H1 (cell line): ENCODE data around the gene HAND1. TPM values are rescaled to one million over a fixed set of nuclear protein-coding genes. Genes with fewer than 3 reads are reported as not detected.

Experiments
- CTCF ChIA-PET: fragments of 300-600 bp; sonication (Branson Sonifier 250); formaldehyde crosslinking; loops from one replicate; lab custom pipeline; 2021; ENCODE audit not compliant: partially characterized antibody; lab: Charles Lee
- POLR2A ChIA-PET: fragments of 300-600 bp; sonication (Branson Sonifier 250); formaldehyde crosslinking; loops from one replicate; lab custom pipeline; 2021; ENCODE audit warnings: inconsistent platforms; ENCODE audit not compliant: partially characterized antibody; lab: Charles Lee
- DNase-seq, 2 experiments: peaks; one replicate each; pipeline versions ENCODE4 v3.0.0 to v3.0.0-alpha.2; 2010 to 2022; ENCODE audit warnings: low spot score in 2 of 2, low read depth in 1 of 2, mixed read lengths in 1 of 2
- FAIRE-seq: peaks from 2 replicates; lab custom pipeline; 2011; peaks lifted over from hg19 to GRCh38; lab: Jason Lieb, UNC
- H2AFZ ChIP-seq: 2 replicates; pipeline ENCODE4 v1.8.1; 2012; ENCODE audit warnings: low read length, inconsistent platforms
- H2AK5ac ChIP-seq: 2 replicates; pipeline ENCODE4 v1.6.1; 2013; ENCODE audit warnings: low read depth, low read length
- H2BK120ac ChIP-seq: replicated peaks from 2 replicates; pipeline ENCODE3; 2013; ENCODE audit warnings: low read depth, low read length, inconsistent platforms
- H2BK12ac ChIP-seq: 2 replicates; pipeline ENCODE4 v1.6.1; 2013; ENCODE audit warnings: low read depth, low read length
- H2BK15ac ChIP-seq: 2 replicates; pipeline ENCODE4 v1.6.1; 2013; ENCODE audit warnings: low read length
- H2BK20ac ChIP-seq: 2 replicates; pipeline ENCODE4 v1.6.1; 2013; ENCODE audit warnings: low read length
- H2BK5ac ChIP-seq: 2 replicates; pipeline ENCODE4 v1.6.1; 2013; ENCODE audit warnings: low read depth, low read length
- H3K14ac ChIP-seq: 2 replicates; pipeline ENCODE4 v1.6.1; 2013; ENCODE audit warnings: inconsistent platforms; ENCODE audit not compliant: insufficient read length
- H3K18ac ChIP-seq: 2 replicates; pipeline ENCODE4 v1.6.1; 2013; ENCODE audit warnings: low read length; ENCODE audit errors: extremely low read depth
- H3K23ac ChIP-seq: 2 replicates; pipeline ENCODE4 v1.6.1; 2013; ENCODE audit warnings: inconsistent platforms; ENCODE audit not compliant: insufficient read length
- H3K23me2 ChIP-seq: 2 replicates; pipeline ENCODE4 v1.6.1; 2013; ENCODE audit warnings: low read depth, low read length
- H3K27ac ChIP-seq: 2 replicates; pipeline ENCODE4 v1.6.1; 2011; ENCODE audit warnings: low read depth, low read length, inconsistent platforms
- H3K27me3 ChIP-seq, 4 experiments: replicated peaks in 1 of 4; 1 replicate in 1 of 4; 2 replicates in 3 of 4; pipeline versions ENCODE4 v1.6.1 to v1.8.1; 2011 to 2013; ENCODE audit warnings: low read length in 3 of 4, mild to moderate bottlenecking in 3 of 4, inconsistent platforms in 2 of 4, mixed read lengths in 2 of 4, moderate library complexity in 1 of 4; ENCODE audit not compliant: control insufficient read depth in 3 of 4, insufficient read depth in 3 of 4; ENCODE audit errors: extremely low read depth in 1 of 4
- H3K36me3 ChIP-seq, 4 experiments: 2 replicates each; pipeline versions ENCODE4 v1.6.1 to v1.8.1; 2011 to 2013; ENCODE audit warnings: mild to moderate bottlenecking in 4 of 4, low read length in 3 of 4, moderate library complexity in 2 of 4, control low read depth in 1 of 4, inconsistent platforms in 1 of 4; ENCODE audit not compliant: insufficient read depth in 4 of 4, control insufficient read depth in 2 of 4
- H3K4ac ChIP-seq: replicated peaks from 2 replicates; pipeline ENCODE3; 2013; ENCODE audit warnings: low read length, low read depth, mixed read lengths, inconsistent platforms; ENCODE audit not compliant: insufficient read length
- H3K4me1 ChIP-seq, 4 experiments: replicated peaks in 1 of 4; 1 replicate in 1 of 4; 2 replicates in 3 of 4; pipeline versions ENCODE4 v1.6.1 to v1.8.1; 2011 to 2013; ENCODE audit warnings: low read length in 3 of 4, inconsistent platforms in 2 of 4, mixed read lengths in 1 of 4; ENCODE audit not compliant: insufficient read depth in 4 of 4, control insufficient read depth in 3 of 4
- H3K4me2 ChIP-seq, 2 experiments: 2 replicates each; pipeline versions ENCODE4 v1.6.1 to v1.8.1; 2011 to 2013; ENCODE audit warnings: low read depth in 2 of 2, low read length in 2 of 2, control low read depth in 1 of 2, inconsistent platforms in 1 of 2, mild to moderate bottlenecking in 1 of 2; ENCODE audit not compliant: insufficient read depth in 1 of 2
- H3K4me3 ChIP-seq, 4 experiments: fragments of 200-600, 300-600 bp in 1 of 4; sonication (generic), shearing (Covaris generic), sonication (Bioruptor Twin) in 1 of 4; 2 replicates each; pipeline versions ENCODE4 v1.5.1 to v1.8.1; 2011 to 2016; ENCODE audit warnings: low read length in 4 of 4, low read depth in 3 of 4, control low read depth in 2 of 4, inconsistent platforms in 2 of 4, mild to moderate bottlenecking in 2 of 4, mixed read lengths in 1 of 4, moderate library complexity in 1 of 4; ENCODE audit not compliant: insufficient read depth in 2 of 4; ENCODE audit errors: extremely low read depth in 1 of 4
- H3K56ac ChIP-seq: replicated peaks from 2 replicates; pipeline ENCODE3; 2013; ENCODE audit warnings: low read depth, mild to moderate bottlenecking, mixed read lengths, low read length, inconsistent platforms; ENCODE audit not compliant: insufficient read length
- H3K79me1 ChIP-seq: 2 replicates; pipeline ENCODE4 v1.6.1; 2013; ENCODE audit warnings: low read depth, low read length, control low read depth
- H3K79me2 ChIP-seq, 2 experiments: 2 replicates each; pipeline versions ENCODE4 v1.6.1 to v1.8.1; 2012 to 2013; ENCODE audit warnings: low read length in 2 of 2, mild to moderate bottlenecking in 2 of 2, inconsistent platforms in 1 of 2; ENCODE audit not compliant: insufficient read depth in 2 of 2, control insufficient read depth in 1 of 2
- H3K9ac ChIP-seq, 4 experiments: replicated peaks in 1 of 4; 1 replicate in 1 of 4; 2 replicates in 3 of 4; pipeline versions ENCODE4 v1.6.1 to v1.8.1; 2011 to 2013; ENCODE audit warnings: low read depth in 3 of 4, low read length in 3 of 4, control low read depth in 2 of 4, mild to moderate bottlenecking in 2 of 4, moderate library complexity in 2 of 4, inconsistent platforms in 1 of 4; ENCODE audit errors: extremely low read depth in 1 of 4
- H3K9me3 ChIP-seq, 2 experiments: 2 replicates each; pipeline versions ENCODE4 v1.6.1 to v1.8.1; 2012 to 2013; ENCODE audit warnings: mild to moderate bottlenecking in 2 of 2, moderate library complexity in 2 of 2, control low read depth in 1 of 2, inconsistent platforms in 1 of 2, low read depth in 1 of 2, low read length in 1 of 2, mixed read lengths in 1 of 2; ENCODE audit not compliant: insufficient read depth in 2 of 2
- H4K20me1 ChIP-seq, 2 experiments: replicated peaks in 1 of 2; 2 replicates each; pipeline versions ENCODE3 to v1.8.1; 2011 to 2013; ENCODE audit warnings: inconsistent platforms in 2 of 2, low read length in 2 of 2, mild to moderate bottlenecking in 1 of 2; ENCODE audit not compliant: insufficient read depth in 2 of 2, control insufficient read depth in 1 of 2
- H4K5ac ChIP-seq: 2 replicates; pipeline ENCODE4 v1.6.1; 2013; ENCODE audit warnings: low read length, low read depth, mixed read lengths, inconsistent platforms; ENCODE audit not compliant: insufficient read length
- H4K8ac ChIP-seq: 2 replicates; pipeline ENCODE4 v1.8.0; 2013; ENCODE audit warnings: mild to moderate bottlenecking, moderate library complexity, low read length, inconsistent platforms; ENCODE audit not compliant: insufficient read depth; ENCODE audit errors: extremely low read depth
- H4K91ac ChIP-seq: replicated peaks from 2 replicates; pipeline ENCODE3; 2013; ENCODE audit warnings: low read length, mixed read lengths, inconsistent platforms; ENCODE audit not compliant: insufficient read length
- CBX8 ChIP-seq: fragments of 300-800, 300-1000 bp; sonication (generic); IDR thresholded peaks from 2 replicates; pipeline ENCODE4 v1.7.1; 2016; ENCODE audit warnings: low read depth, low read length, borderline replicate concordance
- CHD2 ChIP-seq: IDR thresholded peaks from 2 replicates; pipeline ENCODE4 v1.6.1; 2012; ENCODE audit warnings: low read length, improper control_type of control experiment
- FOSL1 ChIP-seq: IDR thresholded peaks from 2 replicates; pipeline ENCODE4 v1.6.1; 2011; ENCODE audit warnings: mild to moderate bottlenecking, low read depth, low read length, moderate library complexity; ENCODE audit not compliant: insufficient read depth
- GTF2F1 ChIP-seq: IDR thresholded peaks from 2 replicates; pipeline ENCODE4 v1.6.1; 2012; ENCODE audit warnings: low read depth, low read length, improper control_type of control experiment, borderline replicate concordance
- KDM4A ChIP-seq: IDR thresholded peaks from one replicate; pipeline ENCODE4 v1.7.1; 2012; ENCODE audit warnings: low read depth, mild to moderate bottlenecking, moderate library complexity, low read length, inconsistent platforms; ENCODE audit not compliant: severe bottlenecking
- RFX5 ChIP-seq: IDR thresholded peaks from 2 replicates; pipeline ENCODE4 v1.6.1; 2011; ENCODE audit warnings: low read depth, low read length, improper control_type of control experiment, borderline replicate concordance
- SAP30 ChIP-seq: fragments of 300-600 bp; sonication (generic); IDR thresholded peaks from 2 replicates; pipeline ENCODE4 v1.7.1; 2012; ENCODE audit warnings: low read length, moderate library complexity, mild to moderate bottlenecking, inconsistent platforms; ENCODE audit not compliant: insufficient read depth, insufficient replicate concordance
- WGBS, 2 experiments: shearing (Covaris generic) in 1 of 2; methylation state at CpG; one replicate each; pipeline versions ENCODE4 v1.1.6 to v1.1.7; 2013 to 2015; ENCODE audit warnings: low lambda C conversion rate in 2 of 2, mixed read lengths in 2 of 2, inconsistent platforms in 1 of 2, low coverage in 1 of 2, missing lambda C conversion rate in 1 of 2; ENCODE audit not compliant: insufficient replicate concordance in 2 of 2, insufficient coverage in 1 of 2, insufficient read length in 1 of 2; ENCODE audit errors: extremely low coverage in 1 of 2, missing lambda C conversion rate in 1 of 2; 5-methylcytosine and 5-hydroxymethylcytosine counted together
- polyA plus RNA-seq, 7 experiments: library from polyadenylated mRNA; depleted of rRNA in 3 of 7; stranded (reverse) in 5 of 7; unstranded in 2 of 7; fragments of >200 nt in 5 of 7; fragments of 200-250 nt in 2 of 7; gene quantifications; 1 replicate in 5 of 7; 2 replicates in 1 of 7; 4 replicates in 1 of 7; pipeline versions ENCODE4 v1.2.1 to v1.2.3, GENCODE V29; 2011 to 2013; ENCODE audit warnings: missing spikeins in 2 of 7, mixed read lengths in 2 of 7
- total RNA-seq: library from RNA; stranded (reverse); fragmentation: NEBNext Ultra II Directional; extraction: Animal tissue kit (Norgen Biotek cat#: 25700); gene quantifications from 2 replicates; pipeline ENCODE4 v1.2.1, GENCODE V29; 2021
- TF ChIP-seq, protein P1 (sequence below): IDR thresholded peaks from 2 replicates; pipeline ENCODE4 v1.6.1; 2012; ENCODE audit warnings: low read length, inconsistent platforms
- TF ChIP-seq, protein P2 (sequence below): IDR thresholded peaks from 2 replicates; pipeline ENCODE4 v1.6.1; 2011; ENCODE audit warnings: low read length, improper control_type of control experiment

HAND1 gene
- total and polyA plus RNA-seq, 2 of the 8 experiments (the other 6 are each of a cell fraction or from before 2014, with no cell fraction given), result 0.06 TPM; not detected in 1

DNA sequence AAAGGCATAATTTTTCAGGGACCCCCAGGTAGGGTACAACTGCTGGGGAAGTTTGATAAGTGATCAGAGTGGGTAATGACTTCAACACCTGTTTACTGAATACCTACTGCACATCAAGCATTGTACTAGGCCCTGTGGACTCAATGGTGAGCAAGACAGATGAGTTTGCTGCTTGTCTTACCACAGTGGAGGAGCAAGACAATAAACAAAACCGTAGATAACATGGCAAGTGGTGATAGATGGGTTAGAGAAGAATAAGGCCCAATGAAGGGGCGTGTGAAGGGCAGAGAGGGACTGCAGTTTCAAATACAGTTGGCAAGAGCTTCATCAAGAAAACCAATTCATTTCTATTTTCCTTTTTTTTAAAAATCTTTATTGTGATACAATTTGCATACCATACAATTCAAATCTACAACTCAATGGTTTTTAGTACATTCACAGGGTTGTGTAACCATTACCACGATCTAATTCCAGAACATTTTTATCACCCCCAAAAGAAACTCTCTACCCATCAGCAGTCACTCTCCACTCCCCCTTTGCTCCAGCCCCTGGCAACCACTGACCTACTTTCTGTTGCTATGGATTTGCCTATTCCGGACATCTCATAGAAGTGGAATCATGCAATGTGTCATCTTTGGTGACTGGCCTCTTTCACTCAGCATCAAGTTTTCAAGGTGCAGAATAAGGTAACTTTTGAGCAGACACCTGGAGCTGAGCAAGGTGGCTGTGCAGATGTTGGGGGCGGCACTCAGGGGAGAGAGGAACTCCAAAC lies 31.9 kb upstream of the HAND1 start:
- Histone ChIP-seq H3K23me2 (no peaks in the 10 kb centered on the region), H2BK15ac (no peak overlapping the region), H3K23ac (no peak overlapping the region), H2BK20ac (no peak overlapping the region), H3K4me3 (no peak overlapping the region), H4K5ac (no peak overlapping the region), H3K4me1 (peaks cover 1 to 7% (median 4%) of the 10 kb centered on the region in 4 experiments; a peak in 4 of 7 replicates), H3K27me3 (no peaks in the 10 kb centered on the region), H2BK120ac (no peak overlapping the region), H4K91ac (no peak overlapping the region), H3K36me3 (no peaks in the 10 kb centered on the region), H3K18ac (no peak overlapping the region), H2BK12ac (no peak overlapping the region), H3K14ac (no peak overlapping the region), H3K79me2 (no peaks in the 10 kb centered on the region), H3K56ac (no peak overlapping the region), H3K27ac (no peak overlapping the region), H4K8ac (no peak overlapping the region), H3K4me2 (no peak overlapping the region), H2AFZ (no peak overlapping the region), H2BK5ac (no peak overlapping the region), H2AK5ac (no peak overlapping the region), H3K4ac (no peak overlapping the region), H3K79me1 (no peaks in the 10 kb centered on the region), H3K9me3 (no peaks in the 10 kb centered on the region), H4K20me1 (no peaks in the 10 kb centered on the region), H3K9ac (no peak overlapping the region; a peak in 1 of 7 replicates)
- TF ChIP-seq KDM4A (no peak), FOSL1 (no peak), CHD2 (no peak), CBX8 (no peak), GTF2F1 (no peak), SAP30 (no peak), RFX5 (no peak)
- TF ChIP-seq, protein P1, sequence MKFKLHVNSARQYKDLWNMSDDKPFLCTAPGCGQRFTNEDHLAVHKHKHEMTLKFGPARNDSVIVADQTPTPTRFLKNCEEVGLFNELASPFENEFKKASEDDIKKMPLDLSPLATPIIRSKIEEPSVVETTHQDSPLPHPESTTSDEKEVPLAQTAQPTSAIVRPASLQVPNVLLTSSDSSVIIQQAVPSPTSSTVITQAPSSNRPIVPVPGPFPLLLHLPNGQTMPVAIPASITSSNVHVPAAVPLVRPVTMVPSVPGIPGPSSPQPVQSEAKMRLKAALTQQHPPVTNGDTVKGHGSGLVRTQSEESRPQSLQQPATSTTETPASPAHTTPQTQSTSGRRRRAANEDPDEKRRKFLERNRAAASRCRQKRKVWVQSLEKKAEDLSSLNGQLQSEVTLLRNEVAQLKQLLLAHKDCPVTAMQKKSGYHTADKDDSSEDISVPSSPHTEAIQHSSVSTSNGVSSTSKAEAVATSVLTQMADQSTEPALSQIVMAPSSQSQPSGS, result no peak
- TF ChIP-seq, protein P2, sequence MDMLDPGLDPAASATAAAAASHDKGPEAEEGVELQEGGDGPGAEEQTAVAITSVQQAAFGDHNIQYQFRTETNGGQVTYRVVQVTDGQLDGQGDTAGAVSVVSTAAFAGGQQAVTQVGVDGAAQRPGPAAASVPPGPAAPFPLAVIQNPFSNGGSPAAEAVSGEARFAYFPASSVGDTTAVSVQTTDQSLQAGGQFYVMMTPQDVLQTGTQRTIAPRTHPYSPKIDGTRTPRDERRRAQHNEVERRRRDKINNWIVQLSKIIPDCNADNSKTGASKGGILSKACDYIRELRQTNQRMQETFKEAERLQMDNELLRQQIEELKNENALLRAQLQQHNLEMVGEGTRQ, result no peak
- 77% methylated on average over 5 of the region's 5 CpGs; no CpG with 5 or more reads in 1 of the 2 experiments for WGBS, 2 experiments
- FAIRE-seq, result no peak
- no peak for DNase-seq
- ChIA-PET CTCF (interaction anchor here (0.6 to 3.8 kb wide), 7 partner anchors 10 to 892 kb away, joined by 3 to 43 read pairs (median 4); no protein-coding TSS in a partner anchor), POLR2A (interaction anchor here (0.8 kb wide), 1 partner anchor 17 kb away, joined by 3 read pairs; no protein-coding TSS in a partner anchor)
